Activated naive CD4-positive, alpha-beta T cell treated with anti-CD3 and anti-CD28 coated beads, Interleukin-2, amount 50 U/mL, for 72 hours (primary cell): ENCODE measurements around the gene MAPK11. TPM values are rescaled to one million over a fixed set of nuclear protein-coding genes. Genes with fewer than 3 reads are reported as not detected.

Experiments used
- ATAC-seq, 2 donors: fragments of 150-1000 bp; cut with Tn5 transposase; 2 replicates each; pipeline ENCODE4 v1.10.0; 2021; ENCODE audit warnings: mild to moderate bottlenecking in 2 of 2, moderate library complexity in 2 of 2
- DNase-seq, 2 donors: peaks; one replicate each; pipeline ENCODE4 v3.0.0; 2021 to 2022; ENCODE audit warnings: low spot score in 2 of 2
- H3K27ac Mint-ChIP-seq, 2 donors: one replicate each; pipeline ENCODE4 v1.8.0; 2022; ENCODE audit warnings: mild to moderate bottlenecking in 2 of 2, mixed read lengths in 2 of 2
- H3K36me3 Mint-ChIP-seq, 2 donors: one replicate each; pipeline ENCODE4 v1.8.0; 2022; ENCODE audit warnings: mixed read lengths in 2 of 2
- H3K9me3 Mint-ChIP-seq, 2 donors: one replicate each; pipeline ENCODE4 v1.8.0; 2022; ENCODE audit warnings: mixed read lengths in 2 of 2
- total RNA-seq, 2 donors: library from RNA; stranded (reverse); gene quantifications; one replicate each; pipeline ENCODE4 v1.2.3, GENCODE V29; 2022

Gene MAPK11
- total RNA-seq, 2 donors from 2014 or later: 15.6 to 25.7 TPM

DNA sequence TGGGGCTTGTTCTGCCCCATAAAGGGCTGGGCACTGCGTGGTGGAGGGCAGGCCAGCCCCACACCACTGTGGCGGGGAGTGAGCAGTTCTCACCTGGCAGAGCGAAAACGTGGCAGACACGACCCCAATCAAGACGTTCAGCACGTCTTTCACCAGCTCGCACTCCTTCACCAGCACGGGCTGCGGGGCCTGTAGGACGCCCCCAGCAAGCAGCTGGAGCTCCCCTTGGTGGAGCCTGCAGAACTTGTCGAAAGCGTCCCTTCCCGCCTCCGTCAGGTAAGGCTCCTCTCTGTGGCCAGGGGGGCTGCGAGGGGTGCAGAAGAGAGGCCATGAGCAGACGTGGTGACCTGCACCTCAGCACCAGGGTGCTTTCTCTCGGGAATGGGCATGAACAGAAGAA lies 37.0 kb downstream of the MAPK11 start:
- DNase-seq (no peak), ATAC-seq (no peak)
- H3K9me3 Mint-ChIP-seq: no peaks in the 10 kb centered on the region
- peaks cover 0 to 21% of the 10 kb centered on the region in 2 donors for H3K36me3 Mint-ChIP-seq
- H3K27ac Mint-ChIP-seq: peak overlapping the region in 1 of 2 donors; percentile 50

DNA sequence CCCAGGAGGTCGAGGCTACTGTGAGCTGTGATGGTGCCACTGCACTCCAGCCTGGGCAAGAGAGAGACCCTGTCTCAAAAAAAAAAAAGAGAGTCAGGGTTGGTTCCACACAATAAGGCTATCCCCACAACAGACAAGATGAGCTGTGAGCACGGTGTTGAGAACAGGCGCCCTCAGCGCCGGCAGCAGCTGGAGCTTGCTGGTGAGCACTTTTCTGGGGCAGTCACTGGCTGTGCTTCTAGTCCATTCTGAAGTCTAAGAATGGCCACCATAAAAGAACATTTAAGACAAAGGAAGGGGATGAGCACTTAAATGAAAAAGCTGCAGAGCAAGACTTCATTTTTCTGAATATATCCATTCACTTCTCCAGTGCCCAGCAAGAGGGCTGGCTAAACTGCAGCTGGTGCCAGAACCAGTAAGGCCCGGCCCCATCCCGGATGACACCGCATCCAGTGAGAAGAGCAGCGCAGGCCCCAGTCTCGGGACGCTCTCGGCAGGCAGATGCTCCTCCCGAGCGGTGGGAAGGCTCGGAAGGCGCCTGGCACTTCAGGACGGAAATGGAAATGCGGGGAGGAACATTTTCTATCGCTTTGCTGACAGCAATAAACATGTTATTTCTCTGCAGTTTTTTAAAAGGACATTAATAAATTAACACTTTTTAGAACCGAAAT lies 37.6 kb downstream of the MAPK11 start:
- Mint-ChIP-seq H3K27ac (no peak overlapping the region), H3K36me3 (peaks cover 0 to 21% of the 10 kb centered on the region in 2 donors), H3K9me3 (no peaks in the 10 kb centered on the region)
- DNase-seq (no peak), ATAC-seq (no peak)

DNA sequence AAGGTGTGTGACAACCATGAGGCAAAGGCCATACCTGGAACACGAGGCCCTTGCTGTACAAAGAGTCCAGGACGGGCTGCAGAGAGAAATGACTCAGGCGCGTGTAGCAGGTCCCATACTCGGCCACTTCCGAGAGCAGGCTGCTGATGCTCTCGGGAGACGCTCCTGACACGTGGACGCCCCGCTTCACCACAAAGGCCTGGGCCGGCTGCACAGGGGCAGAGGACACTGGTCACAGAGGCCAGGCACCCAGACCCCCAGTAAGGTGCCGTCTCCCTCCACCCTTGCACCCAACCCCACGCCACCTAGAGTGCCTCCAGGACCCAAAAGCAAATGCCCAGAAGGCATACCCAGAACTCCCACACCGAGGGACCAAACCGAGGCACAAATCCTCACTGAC lies 40.8 kb downstream of the MAPK11 start:
- H3K27ac Mint-ChIP-seq: peak overlapping the region; percentile 8 to 55
- H3K9me3 Mint-ChIP-seq: no peaks in the 10 kb centered on the region
- DNase-seq: no peak
- no peak for ATAC-seq
- peaks cover 0 to 9% of the 10 kb centered on the region in 2 donors for H3K36me3 Mint-ChIP-seq

DNA sequence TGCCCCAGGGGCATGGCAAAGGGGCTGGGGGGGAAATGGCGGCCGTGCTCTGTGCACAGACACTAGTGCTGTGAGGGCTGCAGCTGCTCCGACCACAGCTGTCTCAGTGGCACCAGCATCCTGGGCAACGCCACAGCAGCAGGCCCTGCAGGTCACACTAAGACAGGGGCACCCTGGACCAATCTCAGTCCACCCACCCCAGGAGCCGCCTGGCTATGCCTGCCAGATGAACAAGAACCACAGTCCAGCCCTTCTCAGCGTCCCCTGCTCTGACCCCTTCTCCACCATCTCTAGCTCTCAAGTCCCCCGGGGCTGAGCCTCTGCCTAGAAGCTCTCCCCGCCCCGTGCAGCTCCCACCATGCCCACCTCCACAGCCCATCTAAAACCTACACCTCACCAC lies 41.8 kb downstream of the MAPK11 start:
- H3K27ac Mint-ChIP-seq: peak overlapping the region in 1 of 2 donors; percentile 63
- no peaks in the 10 kb centered on the region for H3K9me3 Mint-ChIP-seq
- DNase-seq: no peak
- ATAC-seq: no peak
- H3K36me3 Mint-ChIP-seq: no peaks in the 10 kb centered on the region

DNA sequence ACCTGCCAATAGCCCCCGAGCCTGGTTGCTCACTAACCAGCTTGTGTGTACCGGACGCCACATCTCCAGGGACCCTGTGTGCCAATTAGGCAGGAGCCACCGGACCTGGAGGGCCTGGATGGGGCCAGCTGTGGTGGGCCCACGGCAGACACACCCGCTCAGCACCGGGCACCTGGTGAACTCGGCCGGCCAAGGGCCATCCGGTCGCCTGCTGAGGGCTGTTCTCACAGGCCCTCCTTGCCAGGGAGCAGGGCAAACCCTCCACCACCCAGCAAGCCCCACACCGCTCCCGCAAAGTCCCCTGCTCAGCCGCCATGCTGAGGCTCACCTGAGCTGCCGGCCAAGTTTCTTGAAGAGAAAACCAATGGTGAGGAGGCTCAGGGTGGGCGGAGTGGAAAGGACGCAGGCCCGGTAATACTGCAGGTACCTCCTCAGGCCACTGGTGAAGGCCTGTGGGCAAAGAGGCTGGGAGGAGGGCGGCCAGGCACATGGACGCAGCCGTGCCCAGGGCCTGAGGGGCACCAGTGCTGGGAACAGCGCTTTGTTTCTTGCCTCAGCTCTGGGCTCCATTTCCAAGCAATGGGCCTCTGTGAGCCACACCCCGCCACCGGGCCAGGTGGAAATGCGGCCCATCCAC lies 42.5 kb downstream of the MAPK11 start:
- ATAC-seq: no peak

DNA sequence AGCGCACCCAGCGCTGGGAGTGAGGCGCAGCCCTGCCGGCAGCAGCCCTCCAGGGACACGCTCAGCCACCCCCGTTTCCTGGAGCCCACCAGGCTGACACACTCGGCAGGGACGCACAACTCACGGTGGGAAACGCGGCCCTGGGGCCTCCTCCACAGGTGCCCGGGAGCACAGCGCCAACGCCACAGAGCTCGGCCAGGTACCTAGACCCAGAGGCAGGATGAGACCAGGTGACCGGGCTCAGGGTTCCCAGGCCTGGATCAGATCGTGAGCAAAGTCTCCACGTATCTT lies 43.4 kb downstream of the MAPK11 start:
- ATAC-seq (no peak), DNase-seq (no peak)
- H3K36me3 Mint-ChIP-seq: no peaks in the 10 kb centered on the region
- H3K27ac Mint-ChIP-seq: no peak overlapping the region
- H3K9me3 Mint-ChIP-seq: no peaks in the 10 kb centered on the region

More for the DNA sequence above, 42.5 kb downstream of the MAPK11 start:
- peak overlapping the region in 1 of 2 donors; percentile 82 for H3K27ac Mint-ChIP-seq
- no peaks in the 10 kb centered on the region for H3K9me3 Mint-ChIP-seq
- no peaks in the 10 kb centered on the region for H3K36me3 Mint-ChIP-seq
- no peak for DNase-seq

DNA sequence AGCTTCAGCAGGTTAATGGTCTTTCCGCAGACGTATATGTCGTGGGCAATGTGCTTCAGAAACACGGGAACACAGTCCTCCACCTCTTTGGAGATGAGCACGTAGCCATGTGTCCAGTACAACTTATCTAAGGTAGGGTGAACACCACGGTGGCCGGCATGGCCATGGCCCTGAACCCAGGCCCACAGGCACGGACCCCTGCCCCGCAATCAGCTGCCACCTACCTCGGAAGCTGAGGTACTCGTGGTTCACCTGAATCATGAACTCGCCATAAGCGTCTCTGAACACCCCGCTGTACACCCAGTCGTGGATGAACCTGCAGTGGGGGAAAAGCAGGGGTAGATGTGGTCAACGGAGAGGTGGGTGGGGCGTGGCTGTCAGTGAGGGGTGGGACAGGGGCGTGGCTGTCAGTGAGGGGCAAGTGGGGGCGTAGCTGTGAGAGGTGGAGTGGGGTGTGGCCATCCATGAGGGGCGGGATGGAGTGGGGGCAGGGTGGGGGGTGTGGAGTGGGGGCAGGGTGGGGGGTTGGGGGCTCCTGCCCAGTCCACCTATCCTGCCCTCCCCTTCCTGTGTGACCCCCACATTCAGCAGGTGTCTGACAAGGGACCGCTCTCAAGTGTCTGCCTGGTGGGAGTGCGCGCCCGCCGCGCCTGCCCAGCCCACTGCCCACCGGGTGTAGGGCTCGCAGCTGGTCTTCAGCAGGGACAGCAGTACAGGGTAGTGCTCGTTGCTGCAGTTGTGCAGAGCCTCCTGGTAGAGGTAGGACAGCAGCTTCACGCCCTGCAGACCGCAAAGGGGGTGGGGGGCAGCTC lies 43.9 kb downstream of the MAPK11 start:
- no peak for ATAC-seq
- DNase-seq: no peak
- H3K9me3 Mint-ChIP-seq: no peaks in the 10 kb centered on the region
- peaks cover 0 to under 1% of the 10 kb centered on the region in 2 donors for H3K36me3 Mint-ChIP-seq
- no peak overlapping the region for H3K27ac Mint-ChIP-seq

DNA sequence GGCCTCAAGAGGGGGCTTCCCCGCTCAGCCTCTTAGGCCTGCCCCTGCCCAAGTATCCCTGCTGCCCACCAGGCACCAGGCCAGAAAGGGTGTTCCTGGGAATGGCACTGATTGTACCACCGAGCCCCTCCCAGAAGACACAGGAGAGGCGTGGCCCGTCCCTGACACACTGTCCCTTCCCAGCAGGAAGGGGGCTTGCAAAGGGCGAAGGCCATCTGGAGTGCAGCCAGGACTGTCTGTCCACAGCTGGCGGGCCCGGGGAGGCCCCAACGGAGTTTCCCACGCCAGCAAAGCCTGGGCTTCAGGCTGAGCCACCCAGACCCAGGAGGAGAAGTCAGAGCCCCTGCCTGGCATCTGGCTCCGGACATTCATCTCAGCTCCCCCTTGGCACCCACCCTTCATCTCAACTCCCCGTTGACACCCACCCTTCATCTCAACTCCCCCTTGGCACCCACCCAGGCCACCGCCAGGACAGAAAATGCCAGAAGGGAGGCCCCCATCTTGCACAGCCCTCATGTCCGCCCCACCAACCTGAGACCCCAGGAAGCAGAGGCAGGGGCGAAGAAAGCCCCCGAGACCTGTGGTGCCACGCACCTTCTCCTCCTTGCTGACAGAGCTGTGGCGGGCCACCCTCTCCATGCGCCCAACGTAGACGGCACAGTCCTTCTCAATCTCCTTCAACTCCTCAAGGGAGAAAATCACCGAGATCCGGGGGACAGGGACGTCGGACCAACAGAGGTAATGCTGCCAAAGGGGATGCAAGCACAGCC lies 44.8 kb downstream of the MAPK11 start:
- no peak for ATAC-seq
- Mint-ChIP-seq H3K27ac (no peak overlapping the region), H3K9me3 (no peaks in the 10 kb centered on the region), H3K36me3 (peaks cover 0 to 5% of the 10 kb centered on the region in 2 donors)
- DNase-seq: no peak

DNA sequence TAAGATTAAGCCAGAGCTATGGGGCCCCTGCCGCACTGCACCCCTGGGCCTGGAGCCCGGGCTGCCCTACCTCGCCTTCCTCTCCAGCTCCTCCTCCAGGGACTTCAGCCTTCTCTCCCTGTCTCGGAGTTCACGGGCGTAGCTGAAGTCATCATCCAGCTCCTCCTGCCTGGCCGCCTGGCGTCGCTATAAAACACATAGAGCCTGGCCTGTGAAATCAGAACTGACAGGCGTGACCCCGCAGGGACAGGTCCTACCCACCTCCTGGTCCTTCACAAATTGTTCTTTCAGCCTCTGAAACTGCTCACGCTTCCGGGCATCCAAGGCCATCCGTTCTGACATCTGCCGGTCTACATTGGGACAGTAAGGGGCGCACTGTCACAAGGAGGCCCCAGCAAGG lies 46.1 kb downstream of the MAPK11 start:
- Mint-ChIP-seq H3K27ac (no peak overlapping the region), H3K36me3 (peaks cover 0 to 5% of the 10 kb centered on the region in 2 donors), H3K9me3 (no peaks in the 10 kb centered on the region)
- DNase-seq (no peak), ATAC-seq (no peak)

DNA sequence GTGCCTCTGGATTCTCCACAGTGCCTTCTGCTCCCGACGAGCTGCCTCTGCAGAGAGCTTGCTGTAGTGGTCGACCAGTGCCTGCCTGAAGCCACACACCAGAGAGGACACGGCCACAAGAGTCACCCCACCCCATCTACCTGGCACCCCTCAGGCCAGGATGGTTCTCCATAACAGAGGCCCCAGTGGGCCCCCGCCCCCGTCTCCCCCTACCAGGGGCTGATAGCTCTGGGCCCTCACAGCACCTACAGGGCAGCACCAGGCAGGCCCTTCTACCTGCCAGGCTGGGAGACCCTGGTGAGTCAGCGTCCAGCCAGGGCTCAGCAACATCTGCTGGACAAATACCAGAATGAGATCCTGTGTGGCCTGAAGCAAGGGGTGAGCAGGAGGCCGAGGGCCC lies 47.7 kb downstream of the MAPK11 start:
- DNase-seq: no peak
- ATAC-seq: no peak
- Mint-ChIP-seq H3K9me3 (no peaks in the 10 kb centered on the region), H3K36me3 (peaks cover 0 to 5% of the 10 kb centered on the region in 2 donors), H3K27ac (peak overlapping the region in 1 of 2 donors; percentile 79)

DNA sequence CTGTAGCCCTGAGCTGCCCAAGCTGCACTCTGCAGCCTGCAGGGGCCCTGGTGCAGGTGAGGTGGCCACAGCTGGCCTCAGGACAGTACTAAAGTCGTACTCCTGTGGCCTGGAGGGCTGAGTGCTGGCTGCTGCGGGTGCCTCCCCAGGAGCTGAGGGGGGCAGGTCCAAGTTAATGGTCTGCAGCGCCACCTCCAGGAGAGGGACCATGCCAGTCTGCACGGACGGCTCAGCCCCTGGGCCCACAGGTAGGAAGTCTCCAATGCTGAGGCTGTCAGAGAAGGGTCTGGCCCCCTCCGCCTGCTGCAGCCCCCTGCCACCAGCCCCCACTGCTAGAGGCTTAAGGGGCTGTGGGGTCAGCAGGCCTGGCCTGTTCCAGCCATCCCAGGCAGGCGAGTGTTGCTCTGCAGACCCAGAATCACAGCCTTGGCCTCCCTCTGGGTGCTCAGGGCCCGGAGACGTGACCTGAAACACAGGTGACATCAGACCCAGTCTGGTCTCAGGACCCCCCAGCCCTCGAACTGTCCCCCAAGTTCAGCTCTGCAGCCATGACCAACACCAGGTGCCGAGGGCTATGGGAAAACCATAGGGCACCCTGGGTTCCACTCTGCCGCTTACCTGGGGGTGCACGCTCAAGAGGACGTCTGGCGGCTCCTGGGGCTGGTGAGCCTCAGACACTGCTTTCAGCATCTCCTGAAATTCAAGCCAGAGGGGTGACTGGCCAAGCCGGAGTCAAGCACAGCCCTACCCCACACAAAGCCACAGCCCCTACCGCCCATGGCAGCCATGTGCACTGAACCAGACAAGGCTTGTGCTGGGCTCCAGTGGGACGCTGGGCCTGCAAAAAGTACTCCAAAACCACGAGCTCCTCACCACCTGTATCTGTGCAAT lies 48.5 kb downstream of the MAPK11 start:
- H3K27ac Mint-ChIP-seq: peak overlapping the region in 1 of 2 donors; percentile 9
- H3K36me3 Mint-ChIP-seq: peaks cover 0 to 5% of the 10 kb centered on the region in 2 donors
- ATAC-seq (no peak), DNase-seq (no peak)
- no peaks in the 10 kb centered on the region for H3K9me3 Mint-ChIP-seq

DNA sequence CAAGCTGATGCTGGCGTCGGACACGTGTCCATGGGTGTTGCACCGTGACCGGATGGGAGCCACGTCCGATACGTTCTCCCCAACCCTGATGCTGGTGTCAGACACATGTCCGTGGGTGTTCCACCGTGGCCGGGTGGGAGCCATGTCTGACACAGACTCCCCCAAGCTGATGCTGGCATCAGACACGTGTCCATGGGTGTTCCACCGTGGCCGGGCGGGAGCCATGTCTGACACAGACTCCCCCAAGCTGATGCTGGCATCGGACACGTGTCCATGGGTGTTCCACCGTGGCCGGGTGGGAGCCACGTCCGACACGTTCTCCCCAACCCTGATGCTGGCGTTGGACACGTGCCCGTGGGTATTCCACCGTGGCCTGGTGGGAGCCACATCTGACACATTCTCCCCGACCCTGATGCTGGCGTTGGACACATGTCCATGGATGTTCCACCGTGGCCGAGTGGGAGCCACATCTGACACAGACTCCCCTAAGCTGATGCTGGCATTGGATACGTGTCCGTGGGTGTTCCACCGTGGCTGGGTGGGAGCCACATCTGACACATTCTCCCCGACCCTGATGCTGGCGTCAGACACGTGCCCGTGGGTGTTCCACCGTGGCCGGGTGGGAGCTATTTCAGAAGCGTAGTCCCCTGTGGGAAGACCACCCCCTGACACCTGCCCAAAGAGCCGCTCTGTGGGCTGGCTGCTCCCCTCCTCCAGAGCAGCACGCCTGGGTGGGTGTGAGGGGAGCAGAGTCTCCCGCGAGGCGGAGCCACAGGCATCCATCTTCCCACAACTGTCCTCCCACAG lies 49.4 kb downstream of the MAPK11 start:
- ATAC-seq: no peak
- no peak for DNase-seq
- Mint-ChIP-seq H3K36me3 (peaks cover 0 to 5% of the 10 kb centered on the region in 2 donors), H3K27ac (peak overlapping the region in 1 of 2 donors; percentile 72), H3K9me3 (no peaks in the 10 kb centered on the region)

DNA sequence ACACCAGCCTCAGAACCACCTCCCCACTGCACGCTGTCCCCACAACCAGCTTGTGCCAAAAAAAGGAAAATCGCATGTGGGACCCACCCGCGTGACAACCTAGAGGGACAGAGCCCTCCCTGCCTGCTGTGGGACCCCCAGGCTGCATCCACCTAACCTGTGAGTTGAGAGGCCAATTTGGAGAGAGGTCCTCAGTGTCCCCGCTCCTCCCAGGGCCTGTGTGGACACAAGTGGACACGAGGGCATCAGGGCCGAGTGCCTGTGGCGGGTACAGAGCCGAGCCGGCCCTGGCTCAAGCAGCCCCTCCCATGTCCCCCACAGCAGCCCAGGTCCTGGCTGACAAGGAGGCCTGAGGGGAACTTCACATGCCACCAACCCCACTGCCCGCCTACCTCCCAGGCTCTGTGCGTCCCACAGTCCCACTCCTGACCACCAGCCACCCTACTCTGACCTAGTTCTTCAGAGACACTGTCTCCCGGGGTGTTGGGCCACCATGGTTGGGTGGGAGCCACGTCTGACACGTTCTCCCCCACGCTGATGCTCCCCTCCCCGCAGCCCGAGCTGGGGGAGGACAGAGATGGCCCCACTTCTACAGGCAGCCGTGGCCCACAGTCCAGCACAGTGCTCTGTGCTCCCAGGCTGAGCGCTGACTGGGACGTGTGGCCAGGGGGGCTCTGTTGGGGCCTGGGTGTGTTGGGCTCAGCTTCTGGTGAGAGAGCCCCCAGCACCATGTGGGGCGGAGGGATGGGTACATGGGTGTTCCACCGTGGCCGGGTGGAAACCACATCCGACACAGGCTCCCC lies 50.2 kb downstream of the MAPK11 start:
- ATAC-seq (no peak), DNase-seq (no peak)
- H3K36me3 Mint-ChIP-seq: peaks cover under 1 to 5% of the 10 kb centered on the region in 2 donors
- peak overlapping the region; percentile 40 to 72 for H3K27ac Mint-ChIP-seq
- H3K9me3 Mint-ChIP-seq: no peaks in the 10 kb centered on the region

DNA sequence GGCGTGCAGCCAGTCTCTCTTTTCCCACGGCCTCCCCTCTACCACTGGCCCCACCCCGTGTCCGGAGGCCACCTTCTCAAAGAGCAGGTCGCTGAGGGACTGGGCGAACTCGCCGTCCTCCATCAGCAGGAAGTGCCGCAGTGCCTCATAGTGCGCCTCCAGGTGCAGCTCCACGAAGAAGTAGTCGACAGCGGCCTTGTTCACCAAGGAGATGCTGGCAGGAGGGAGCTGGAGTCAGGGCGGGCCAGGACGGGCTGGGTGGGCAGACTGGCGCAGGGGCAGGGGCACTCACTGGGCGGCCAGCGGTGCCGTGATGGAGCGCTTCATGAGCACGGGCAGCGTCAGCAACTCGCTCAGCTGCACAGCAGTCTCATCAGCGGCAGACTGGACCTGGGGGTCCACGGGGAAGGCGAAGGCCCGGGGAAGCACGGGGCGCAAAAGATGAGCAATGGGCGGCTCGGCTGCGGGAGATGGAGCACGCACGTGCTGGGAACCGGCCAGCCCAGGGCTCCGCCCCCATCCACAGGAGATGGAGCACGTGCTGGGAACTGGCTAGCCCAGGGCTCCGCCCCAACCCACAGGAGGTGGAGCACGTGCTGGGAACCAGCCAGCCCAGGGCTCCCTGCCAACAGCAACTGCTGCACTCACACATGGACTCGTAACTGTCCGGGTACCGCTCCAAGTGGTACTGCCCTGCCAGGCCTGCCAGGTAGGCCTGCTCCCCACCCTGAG lies 51.0 kb downstream of the MAPK11 start:
- ATAC-seq: peak in 1 of 2 donors; percentile 42
- Mint-ChIP-seq H3K36me3 (peaks cover 4 to 5% of the 10 kb centered on the region in 2 donors), H3K27ac (peak overlapping the region in 1 of 2 donors; percentile 72), H3K9me3 (no peaks in the 10 kb centered on the region)
- no peak for DNase-seq
